Thyroid gland (tissue), 4 donors: ENCODE data around the gene CPT1A.

Experiments used
- CTCF ChIP-seq, 6 experiments: fragments of 200-600 bp in 3 of 6; fragments of 450-650 bp in 3 of 6; sonication (generic) in 3 of 6; IDR thresholded peaks; one replicate each; pipeline ENCODE4 v1.5.1; 2016 to 2019; ENCODE audit warnings: antibody characterized with exemption in 6 of 6, mild to moderate bottlenecking in 2 of 6, inconsistent platforms in 1 of 6, moderate library complexity in 1 of 6
- POLR2A ChIP-seq, 2 donors: fragments of 450-650 bp; IDR thresholded peaks; one replicate each; pipeline ENCODE4 v1.6.1; 2017; ENCODE audit warnings: antibody characterized with exemption in 2 of 2, mild to moderate bottlenecking in 2 of 2, moderate library complexity in 1 of 2

GRCh38 chr11:68835328-68835727 is 6.4 kb downstream of the CPT1A start:
- TF ChIP-seq CTCF (IDR thresholded peaks at IDR 0.05) (no peak), POLR2A (IDR thresholded peaks at IDR 0.05) (no peak)
